GM11168 (cell line): Measurements from ENCODE around the gene ANKRD10.
"Not testable (repeated sequence)": the region's sequence is repeated elsewhere in the genome, so short reads cannot be mapped to it uniquely, and the experiment has no call there.

Experiments used
- in situ Hi-C: fragments of 300-500 bp; cut with MboI; formaldehyde crosslinking; loops from one replicate; pipeline ENCODE4 v1.12.0; 2022; ENCODE audit warnings: low sequenced_read_pairs; ENCODE audit not compliant: unreplicated experiment

ANKRD10 gene

DNA sequence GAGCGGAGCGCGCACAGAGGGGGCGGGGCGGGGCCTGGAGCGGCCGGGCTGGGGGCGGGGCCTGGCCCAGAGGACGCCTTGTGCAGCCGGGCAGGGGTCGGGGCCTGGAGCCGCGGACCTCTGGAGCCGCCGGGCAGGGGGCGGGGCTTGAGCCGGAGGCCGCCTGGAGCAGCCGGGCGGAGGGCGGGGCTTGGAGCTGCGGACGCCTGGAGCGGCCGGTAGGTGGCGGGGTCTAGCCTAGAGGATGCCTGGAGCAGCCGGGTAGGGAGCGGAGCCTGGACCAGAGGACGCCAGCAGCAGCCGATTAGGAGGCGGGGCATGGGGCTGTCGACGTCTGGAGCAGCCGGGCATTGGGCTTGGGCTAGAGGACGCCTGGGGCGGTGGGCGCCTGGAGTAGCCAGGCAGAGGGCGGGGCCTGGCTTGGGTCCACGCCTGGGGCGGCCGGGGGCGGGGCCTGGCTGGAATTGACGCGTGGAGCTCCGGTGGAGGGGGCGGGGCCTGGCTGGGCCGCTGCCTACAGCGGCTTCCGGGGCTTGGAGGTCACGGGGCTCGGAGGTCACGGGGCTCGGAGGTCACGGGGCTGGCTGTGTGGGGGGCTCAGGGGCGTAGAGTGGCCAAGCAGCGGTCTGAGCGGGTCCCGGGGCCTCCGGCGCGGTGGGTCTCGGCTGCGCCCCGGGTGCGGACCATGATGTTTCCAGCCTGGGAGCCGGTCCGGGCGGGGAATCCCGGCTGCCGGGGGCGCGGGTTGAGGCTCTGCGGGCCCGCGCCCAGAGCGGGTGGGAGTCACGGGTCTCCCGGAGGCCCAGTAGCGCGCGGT is at the start of gene ANKRD10:
Gene ANKRD10, minus strand, starts transcription at position 13 of the 817 bp plus-strand sequence. CDS start 135 bp downstream, outside the sequence.
- in situ Hi-C loops, result no loop called here

DNA sequence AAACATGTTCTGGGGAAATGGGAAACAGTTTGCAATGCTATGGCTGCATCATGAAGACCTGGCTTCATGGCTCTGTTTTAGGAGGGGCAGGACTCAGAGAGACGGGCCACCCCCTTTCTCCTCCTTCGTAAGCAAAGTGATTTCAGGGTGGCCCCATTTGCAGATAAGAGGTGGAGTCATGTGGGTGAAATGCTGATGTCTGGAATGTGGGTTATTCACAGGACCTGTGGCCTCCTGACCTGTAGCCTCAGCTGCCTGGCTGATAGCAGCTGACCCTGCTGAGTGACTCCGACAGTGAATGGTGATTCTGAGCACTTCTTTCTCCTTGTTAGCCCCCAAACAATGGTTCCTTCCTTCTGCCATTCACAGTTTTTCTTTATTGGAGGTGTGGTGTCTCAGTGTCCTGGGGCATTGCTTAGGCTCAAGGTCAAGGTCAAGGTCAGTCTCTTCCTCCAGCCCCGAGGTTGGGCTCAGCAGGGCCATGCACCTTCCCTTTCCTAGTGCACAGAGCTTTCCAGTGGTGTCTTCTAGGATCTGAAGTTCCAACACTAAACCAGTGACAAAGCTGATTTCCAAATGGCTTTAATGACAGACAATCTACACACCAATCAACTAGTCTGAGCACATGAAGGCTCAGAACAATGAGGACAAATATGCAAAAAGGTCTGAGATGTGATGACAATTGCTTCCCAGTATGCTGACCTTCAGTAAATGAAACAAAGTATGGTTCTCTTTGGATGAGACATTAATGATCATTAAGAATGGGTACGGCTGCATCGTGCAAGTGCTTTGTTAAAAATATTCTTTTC is 49.6 kb upstream of the ANKRD10 start:
- in situ Hi-C loops, result no loop called here

DNA sequence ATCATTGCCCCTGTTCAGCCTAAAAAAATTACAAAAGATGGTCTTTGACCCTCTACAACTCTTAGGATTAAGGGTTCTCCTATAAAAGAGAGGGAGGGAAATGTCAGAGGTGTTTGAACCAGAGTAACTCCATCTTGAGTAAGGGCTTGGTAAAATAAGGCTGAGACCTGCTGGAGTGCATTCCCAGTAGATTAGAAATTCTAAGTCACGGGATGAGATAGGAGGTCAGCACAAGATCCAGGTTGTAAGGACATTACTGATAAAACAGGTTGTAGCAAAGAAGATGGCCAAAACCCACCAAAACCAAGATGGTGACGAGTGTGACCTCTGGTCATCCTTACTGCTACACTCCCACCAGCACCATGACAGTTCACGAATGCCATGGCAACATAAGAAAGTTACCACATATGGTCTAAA is 48.7 kb upstream of the ANKRD10 start:
- in situ Hi-C loops, result no loop called here

DNA sequence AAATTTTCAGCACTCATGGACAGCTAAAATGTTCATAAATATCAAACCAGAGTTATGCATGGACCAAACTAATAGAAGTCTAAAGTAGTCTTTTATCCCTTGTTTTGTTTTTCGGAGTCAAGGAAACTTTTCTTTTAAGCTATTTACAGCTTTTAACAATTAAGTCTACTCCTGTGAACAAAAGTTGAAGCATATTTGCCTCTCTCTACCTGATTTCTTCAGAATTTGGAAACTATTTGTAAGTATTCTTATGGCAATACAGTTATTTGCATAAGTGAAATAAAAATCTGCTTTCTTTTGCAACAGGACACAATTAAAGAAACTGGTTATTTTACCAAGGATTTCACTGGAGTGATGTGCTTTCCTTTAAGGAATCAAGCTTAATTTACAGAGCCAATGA is 47.1 kb upstream of the ANKRD10 start:
- in situ Hi-C loops, result no loop called here

DNA sequence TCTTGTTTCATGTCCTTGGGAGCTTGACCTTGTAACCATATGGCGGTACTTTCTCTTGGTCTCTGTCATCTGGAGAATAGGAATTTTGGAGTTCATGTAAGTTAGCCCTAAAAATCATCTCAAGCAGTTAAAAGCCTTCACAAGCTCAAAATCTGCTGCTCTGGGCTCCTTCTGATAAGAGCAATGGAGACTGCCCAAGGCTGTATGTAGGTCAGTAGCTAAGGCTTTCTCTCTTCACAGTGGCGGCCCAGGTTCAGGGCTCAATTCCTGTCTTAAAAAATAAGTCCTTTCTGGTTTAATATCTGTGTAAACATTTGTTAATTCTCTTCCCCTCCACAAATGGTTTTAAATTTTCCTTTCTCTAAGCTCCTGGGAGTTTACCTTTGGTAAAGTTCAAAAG is 45.3 kb upstream of the ANKRD10 start:
- in situ Hi-C loops, result no loop called here

DNA sequence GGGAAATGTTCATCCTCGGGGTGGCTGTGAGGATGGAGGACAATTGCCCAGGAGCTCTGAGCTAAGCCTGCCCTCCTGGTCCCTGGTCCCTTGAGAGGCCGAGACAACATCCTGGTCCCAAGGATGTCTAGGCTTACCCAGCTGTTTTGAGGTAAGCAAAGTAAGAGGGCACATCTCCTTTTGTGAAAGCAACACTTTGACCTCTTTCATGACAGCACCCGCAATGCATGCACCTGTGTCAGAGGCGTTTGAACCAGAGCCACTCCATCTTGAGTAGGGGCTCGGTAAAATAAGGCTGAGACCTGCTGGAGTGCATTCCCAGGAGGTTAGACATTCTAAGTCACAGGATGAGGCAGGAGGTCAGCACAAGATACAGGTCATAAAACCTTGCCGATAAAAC is 43.1 kb upstream of the ANKRD10 start:
- in situ Hi-C loops, result no loop called here

DNA sequence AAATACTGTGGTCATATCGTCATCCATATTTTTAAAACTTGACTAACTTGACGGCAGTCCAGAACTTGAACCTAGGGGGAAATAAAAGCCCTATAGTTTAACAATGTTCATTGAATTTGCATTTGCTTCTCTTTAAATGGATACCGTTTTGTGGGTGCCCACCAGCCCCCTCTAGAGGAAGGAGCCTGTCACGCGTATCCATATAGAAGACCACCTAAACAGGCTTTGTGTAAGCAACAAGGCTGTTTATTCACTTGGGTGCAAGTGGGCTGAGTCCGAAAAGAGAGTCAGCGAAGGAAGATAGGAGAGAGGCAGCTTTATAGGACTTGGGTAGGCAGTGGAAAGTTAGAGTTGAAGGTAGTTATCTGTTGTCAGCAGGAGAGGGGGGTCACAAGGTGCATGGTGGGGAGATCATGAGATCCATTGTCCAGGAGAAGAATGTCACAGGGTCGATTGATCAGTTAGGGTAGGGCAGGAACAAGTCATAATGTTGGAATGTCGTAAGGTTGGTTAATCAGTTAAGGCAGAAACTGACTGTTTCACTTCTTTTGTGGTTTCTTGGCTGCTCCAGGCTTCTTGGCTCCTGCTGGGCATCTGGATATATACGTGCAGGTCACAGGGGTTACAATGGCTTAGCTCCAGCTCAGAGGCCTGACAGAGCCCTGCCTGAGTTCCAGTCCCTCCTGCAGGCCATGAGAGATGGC is 42.5 kb upstream of the ANKRD10 start:
- in situ Hi-C loops, result no loop called here

DNA sequence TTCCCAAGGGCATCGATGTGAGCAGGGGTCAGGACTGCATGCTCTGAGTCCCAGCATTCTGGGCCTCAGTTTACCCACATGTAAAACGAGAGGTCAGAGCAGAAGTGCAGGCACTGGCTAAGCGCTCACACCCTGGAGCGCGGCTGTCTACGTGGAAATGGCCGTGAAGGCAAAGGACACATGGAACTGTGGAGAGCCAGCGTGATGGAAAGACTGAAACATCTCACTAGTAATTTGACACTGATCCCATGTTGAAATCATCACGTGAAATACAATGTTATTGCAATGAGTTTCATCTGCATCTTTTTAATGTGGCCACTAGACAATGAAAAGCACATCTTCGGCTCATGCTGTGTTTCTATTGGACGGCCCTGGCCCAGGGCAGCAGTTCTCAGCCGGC is 41.3 kb upstream of the ANKRD10 start:
- in situ Hi-C loops, result not testable (repeated sequence)

DNA sequence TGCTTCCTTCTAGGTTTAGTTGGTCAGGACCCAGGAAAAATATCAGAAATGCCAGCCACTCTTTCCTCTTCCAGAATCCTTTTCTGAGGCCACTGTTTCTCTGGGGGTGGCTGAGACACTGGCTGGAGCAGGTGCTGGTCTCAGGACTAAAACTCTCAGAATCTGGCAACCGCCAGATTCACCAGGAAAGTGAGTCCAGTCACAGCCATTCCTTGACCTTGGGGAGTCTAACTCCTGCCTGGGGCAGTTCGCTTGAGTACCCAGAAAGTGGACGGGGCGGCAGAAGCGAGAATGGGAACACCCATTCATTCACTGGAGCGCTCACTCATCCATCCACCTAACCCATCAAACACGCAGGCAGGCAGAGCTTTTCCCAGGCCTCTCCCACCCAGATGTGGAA is 40.7 kb upstream of the ANKRD10 start:
- in situ Hi-C loops, result not testable (repeated sequence)

DNA sequence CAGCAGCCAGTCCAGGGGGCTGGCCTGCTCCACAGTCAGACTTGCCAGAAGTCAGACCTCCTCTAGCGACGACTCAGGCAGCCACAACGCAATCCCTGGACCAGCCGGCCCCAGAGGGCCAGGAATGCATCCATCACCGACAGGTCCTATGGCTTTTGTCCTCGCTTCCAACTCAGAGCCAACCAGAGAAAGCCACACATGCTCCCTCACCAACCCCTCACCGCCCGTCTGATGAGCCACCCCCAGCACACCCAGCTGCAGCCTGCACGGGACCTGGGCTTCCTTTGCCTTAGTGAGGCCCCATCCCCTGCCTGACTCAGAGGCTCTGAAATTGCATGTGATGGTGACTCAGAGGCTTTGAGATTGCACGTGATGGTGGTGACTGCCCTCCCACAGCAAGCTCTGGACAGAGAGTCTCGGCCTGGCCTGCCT is 40.2 kb upstream of the ANKRD10 start:
- in situ Hi-C loops, result not testable (repeated sequence)

DNA sequence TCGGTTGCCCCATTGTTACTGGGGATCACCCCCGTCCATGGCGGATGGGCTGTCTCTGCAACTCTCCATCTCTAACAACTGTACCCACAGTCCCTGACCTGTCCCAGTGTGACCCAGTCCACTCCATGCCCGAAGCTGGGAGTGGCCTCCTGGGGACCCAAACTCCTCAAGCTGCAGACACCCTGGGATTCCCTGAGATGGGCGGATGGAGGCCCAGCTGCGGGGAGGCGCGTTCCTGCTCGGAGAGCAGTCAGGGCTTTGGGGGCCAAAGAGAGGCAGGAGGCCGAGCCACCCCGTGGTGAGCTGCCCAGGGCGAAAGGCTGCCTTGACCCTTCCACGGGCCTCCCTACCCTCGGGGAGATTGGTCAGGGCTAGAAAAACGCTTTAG is 39.7 kb upstream of the ANKRD10 start:
- in situ Hi-C loops, result loop anchor here (5.0 kb wide), 1 partner anchor 1443 kb away; no protein-coding TSS in a partner anchor

DNA sequence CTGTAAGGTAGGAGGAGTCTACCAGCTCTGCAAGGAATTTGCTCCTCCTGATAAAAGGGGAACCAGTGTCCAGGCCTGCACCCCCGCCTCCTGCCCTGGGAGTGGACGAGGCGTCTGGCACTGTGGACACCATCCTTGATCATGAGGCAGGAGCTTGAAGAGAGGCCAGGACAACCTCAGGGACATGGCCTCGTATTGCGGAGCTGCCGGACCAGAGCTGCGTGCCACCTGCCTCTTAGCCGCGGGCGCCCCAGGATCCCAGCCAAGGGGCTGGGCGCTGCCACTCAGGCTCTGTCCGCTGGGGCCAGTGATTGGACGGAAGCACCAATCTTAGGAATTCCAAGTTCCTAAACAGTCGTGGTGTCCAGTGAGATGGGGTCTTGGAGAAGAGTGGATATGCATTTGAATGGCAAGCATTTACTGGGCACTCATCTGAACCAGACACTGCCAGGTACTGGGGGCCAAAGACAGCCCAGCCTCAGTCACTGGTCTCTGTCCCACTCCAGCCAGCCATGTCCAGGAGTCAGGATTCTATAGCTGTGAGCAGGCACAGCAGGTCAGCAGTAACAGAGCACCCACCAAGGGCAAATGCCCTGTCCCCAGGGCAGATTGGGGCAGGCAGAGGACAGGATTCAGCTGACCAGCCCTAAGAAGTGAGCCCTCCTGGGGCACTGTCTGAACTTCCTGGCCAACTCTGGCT is 39.1 kb upstream of the ANKRD10 start:
- in situ Hi-C loops, result loop anchor here (5.0 kb wide), 1 partner anchor 1443 kb away; no protein-coding TSS in a partner anchor

DNA sequence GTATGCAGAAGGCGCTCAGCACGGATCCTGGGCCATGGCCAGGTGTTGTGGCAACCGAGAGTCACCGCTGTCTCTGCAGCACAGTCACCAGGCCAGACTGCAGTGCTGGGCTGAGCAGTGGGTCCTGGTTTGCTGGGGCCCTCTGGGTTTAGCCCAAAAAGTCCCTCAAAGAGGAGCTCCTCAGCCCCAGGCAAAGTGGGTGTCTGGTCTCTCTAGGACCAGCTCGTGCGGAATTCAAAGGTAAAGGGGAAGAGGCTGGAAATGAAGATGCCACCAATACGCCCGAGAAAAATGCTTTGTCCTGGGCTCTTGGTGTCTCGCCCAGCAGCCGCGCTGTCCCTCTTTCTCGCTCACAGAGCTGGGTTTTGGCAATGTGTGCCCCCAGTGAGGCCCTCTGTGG is 38.5 kb upstream of the ANKRD10 start:
- in situ Hi-C loops, result loop anchor here (5.0 kb wide), 1 partner anchor 1444 kb away; no protein-coding TSS in a partner anchor

DNA sequence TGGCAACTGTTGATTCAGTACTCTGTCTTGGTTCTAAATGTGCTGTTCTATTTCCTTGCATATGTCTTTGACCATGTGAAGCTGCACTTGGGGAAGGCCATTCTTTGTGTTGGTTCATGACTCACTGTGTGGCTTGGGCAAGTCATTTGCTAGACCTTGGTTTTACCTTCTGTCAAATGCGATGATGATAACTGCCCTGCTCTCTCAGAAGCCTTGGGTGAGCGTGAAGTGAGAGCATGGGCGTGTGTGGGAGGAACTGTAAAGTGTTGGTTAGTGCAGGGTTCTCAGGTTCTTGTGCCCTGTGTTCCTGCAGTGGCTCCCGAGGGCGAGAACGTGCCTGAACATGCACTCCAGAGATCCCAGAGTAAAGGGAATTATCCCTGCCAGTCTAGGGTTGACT is 37.3 kb upstream of the ANKRD10 start:
- in situ Hi-C loops, result loop anchor here (5.0 kb wide), 1 partner anchor 1445 kb away; no protein-coding TSS in a partner anchor

DNA sequence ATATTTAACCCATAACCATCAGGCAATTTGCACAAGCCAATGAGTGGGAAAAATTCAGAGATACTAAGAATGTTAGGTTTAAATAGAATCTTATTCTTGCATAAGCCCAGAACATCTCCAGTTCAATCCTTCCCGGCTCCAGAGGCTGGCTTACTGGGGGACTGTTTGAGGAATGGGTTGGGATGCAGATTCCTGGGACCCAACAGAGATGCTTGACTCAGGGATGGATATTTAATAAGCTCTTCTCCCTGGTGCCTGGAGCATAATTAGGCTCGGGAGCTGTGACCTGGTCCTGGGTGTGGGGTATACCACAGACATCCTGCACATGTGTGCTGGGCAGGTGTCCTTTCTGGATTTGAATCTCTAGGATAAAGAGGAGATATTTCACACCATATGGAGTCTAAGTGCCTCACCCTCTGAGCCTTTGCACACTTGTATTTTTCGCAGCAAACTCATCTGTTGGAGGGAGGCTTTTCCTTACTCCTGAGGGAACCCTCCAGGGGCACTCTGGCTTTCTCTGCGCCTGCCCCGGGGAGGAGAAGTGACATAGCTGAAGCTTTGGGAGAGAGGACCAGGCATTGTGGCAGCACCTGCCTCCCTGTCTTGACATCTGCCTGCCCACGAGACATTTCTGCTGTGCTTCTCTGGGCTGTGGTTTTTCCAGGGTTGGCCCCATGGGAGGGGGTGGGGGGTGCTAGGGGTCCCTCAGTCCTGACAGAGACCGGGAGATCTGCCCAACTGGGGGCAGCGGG is 36.1 kb upstream of the ANKRD10 start:
- in situ Hi-C loops, result loop anchor here (5.0 kb wide), 1 partner anchor 1446 kb away; no protein-coding TSS in a partner anchor

DNA sequence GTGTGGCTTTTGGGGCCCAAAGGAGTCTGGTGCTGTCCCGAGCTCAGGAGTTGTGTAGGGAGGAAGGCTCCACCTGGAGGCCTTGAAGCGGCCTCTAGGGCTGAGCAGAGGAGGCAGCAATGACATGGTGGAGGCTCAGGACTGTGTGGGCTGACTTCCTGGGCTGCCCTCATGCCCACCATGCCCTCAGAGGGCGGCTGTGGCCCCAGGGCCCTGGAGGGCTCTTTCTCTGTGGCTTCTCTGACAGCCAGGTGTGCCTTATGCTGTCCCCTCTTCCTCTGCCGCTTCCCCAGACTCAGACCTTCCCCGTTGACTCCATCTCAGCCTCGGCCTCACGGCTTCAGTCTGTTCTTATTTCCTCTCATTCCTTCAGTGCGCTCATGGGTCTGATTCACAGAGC is 35.5 kb upstream of the ANKRD10 start:
- in situ Hi-C loops, result loop anchor here (5.0 kb wide), 1 partner anchor 1447 kb away; no protein-coding TSS in a partner anchor

DNA sequence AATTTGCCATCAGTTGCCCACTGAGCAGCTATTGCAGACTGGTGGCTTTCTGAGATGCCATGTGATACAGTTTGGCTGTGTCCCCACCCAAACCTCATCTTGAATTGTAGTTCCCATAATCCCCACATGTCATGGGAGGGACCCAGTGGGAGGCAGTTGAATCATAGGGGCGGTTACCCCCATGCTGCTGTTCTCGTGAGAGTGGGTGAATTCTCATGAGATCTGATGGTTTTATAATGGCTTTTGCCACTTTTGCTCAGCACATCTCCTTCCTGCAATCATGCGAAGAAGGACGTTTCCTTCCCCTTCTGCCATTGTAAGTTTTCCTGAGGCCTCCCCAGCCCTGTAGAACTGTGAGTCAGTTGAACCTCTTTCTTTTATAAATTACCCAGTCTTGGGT is 34.8 kb upstream of the ANKRD10 start:
- in situ Hi-C loops, result loop anchor here (5.0 kb wide), 1 partner anchor 1448 kb away; no protein-coding TSS in a partner anchor

DNA sequence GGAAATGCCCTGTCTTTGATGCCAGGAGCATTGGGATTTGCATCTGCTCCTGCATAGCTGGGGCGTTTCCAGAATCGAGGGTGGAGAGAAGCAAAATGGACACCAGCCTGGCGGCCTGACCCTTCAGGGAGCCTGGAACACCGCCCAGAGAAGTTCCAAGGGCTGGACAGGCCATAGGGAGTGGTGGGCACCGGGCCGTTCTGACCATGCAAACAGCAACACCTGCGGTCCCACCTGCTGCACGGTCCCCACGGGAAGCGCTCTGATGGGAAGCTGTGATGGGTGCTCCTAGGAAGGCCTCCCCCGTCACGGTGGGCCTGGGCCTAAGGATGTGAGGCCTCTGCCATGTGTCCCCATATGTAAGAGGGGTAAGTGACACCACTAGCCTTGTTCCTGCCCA is 34.2 kb upstream of the ANKRD10 start:
- in situ Hi-C loops, result no loop called here

DNA sequence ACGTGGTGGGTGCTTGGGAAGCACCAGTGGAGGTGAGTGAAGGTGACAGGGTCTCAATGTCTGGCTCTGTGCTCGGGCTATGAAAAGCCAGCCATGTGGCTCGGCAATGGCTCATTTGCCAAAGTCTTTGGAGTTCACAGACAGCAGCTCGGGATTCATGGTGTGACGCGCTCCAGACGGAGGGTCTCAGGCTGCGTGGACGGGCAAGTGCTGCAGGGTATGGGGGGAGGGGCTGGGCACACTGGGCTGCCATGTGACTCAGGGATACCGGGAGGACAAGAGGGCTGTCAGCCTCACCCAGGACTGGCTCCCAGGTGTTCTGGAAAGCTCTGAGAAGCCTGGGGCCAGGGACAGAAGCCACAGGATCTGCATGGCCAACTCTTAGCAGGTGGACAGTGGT is 32.5 kb upstream of the ANKRD10 start:
- in situ Hi-C loops, result not testable (repeated sequence)
